CD4-positive, alpha-beta T cell (primary cell): ENCODE data around the gene RAB41. TPM values are rescaled to one million over a fixed set of nuclear protein-coding genes. Genes with fewer than 3 reads are reported as not detected.

Experiments used
- ATAC-seq: fragments of 200-7000 bp; cut with Tn5 transposase; one replicate; pipeline ENCODE4 v1.10.0; 2022; ENCODE audit warnings: mild to moderate bottlenecking; ENCODE audit not compliant: poor library complexity
- CTCF ChIA-PET: fragments of 350-600 bp; sonication (Branson Sonifier 250); formaldehyde crosslinking; loops from one replicate; lab custom pipeline; 2021; ENCODE audit warnings: antibody characterized with exemption, inconsistent platforms; lab: Charles Lee
- POLR2A ChIA-PET: fragments of 350-600 bp; sonication (Branson Sonifier 250); formaldehyde crosslinking; loops from one replicate; lab custom pipeline; 2021; ENCODE audit warnings: antibody characterized with exemption, inconsistent platforms; lab: Charles Lee
- DNase-seq, 14 experiments: peaks; one replicate each; pipeline ENCODE4 v3.0.0-alpha.2; 2013 to 2020; ENCODE audit warnings: mixed read lengths in 2 of 14
- H3K27ac ChIP-seq, 2 donors: one replicate each; pipeline versions ENCODE4 v1.5.1 to v1.7.0; 2013; ENCODE audit warnings: low read length in 2 of 2, low read depth in 1 of 2, mild to moderate bottlenecking in 1 of 2
- H3K27me3 ChIP-seq, 2 experiments: 1 replicate in 1 of 2; 2 replicates in 1 of 2; pipeline versions ENCODE4 v1.6.1 to v1.7.0; 2013; ENCODE audit warnings: low read length in 2 of 2, control low read depth in 1 of 2, mild to moderate bottlenecking in 1 of 2, moderate library complexity in 1 of 2; ENCODE audit not compliant: insufficient read depth in 2 of 2, control insufficient read depth in 1 of 2
- H3K36me3 ChIP-seq: one replicate; pipeline ENCODE4 v1.6.1; 2013; ENCODE audit warnings: low read length, control low read depth; ENCODE audit not compliant: insufficient read depth
- H3K4me1 ChIP-seq: one replicate; pipeline ENCODE4 v1.6.1; 2013; ENCODE audit warnings: low read length, control low read depth; ENCODE audit not compliant: insufficient read depth
- H3K4me3 ChIP-seq: one replicate; pipeline ENCODE4 v1.5.1; 2013; ENCODE audit warnings: mild to moderate bottlenecking, low read length, moderate library complexity
- H3K9me3 ChIP-seq, 2 experiments: 1 replicate in 1 of 2; 2 replicates in 1 of 2; pipeline versions ENCODE4 v1.6.1 to v1.7.0; 2013; ENCODE audit warnings: low read length in 2 of 2, mild to moderate bottlenecking in 2 of 2, control low read depth in 1 of 2, moderate library complexity in 1 of 2; ENCODE audit not compliant: control insufficient read depth in 1 of 2, insufficient read depth in 1 of 2
- H3K27ac Mint-ChIP-seq: one replicate; pipeline ENCODE4 v1.8.0; 2020; ENCODE audit warnings: mixed read lengths
- H3K27me3 Mint-ChIP-seq: one replicate; pipeline ENCODE4 v1.8.0; 2021; ENCODE audit warnings: mixed read lengths
- H3K36me3 Mint-ChIP-seq: one replicate; pipeline ENCODE4 v1.8.0; 2021; ENCODE audit warnings: low read depth, mixed read lengths
- H3K4me1 Mint-ChIP-seq: one replicate; pipeline ENCODE4 v1.8.0; 2021; ENCODE audit warnings: low read depth, mixed read lengths
- H3K4me3 Mint-ChIP-seq: one replicate; pipeline ENCODE4 v1.8.0; 2020; ENCODE audit warnings: mild to moderate bottlenecking, mixed read lengths
- H3K9me3 Mint-ChIP-seq: one replicate; pipeline ENCODE4 v1.8.0; 2020; ENCODE audit warnings: mixed read lengths
- CTCF ChIP-seq: fragments of 200-600 bp; IDR thresholded peaks from one replicate; pipeline ENCODE4 v1.8.0; 2022; ENCODE audit warnings: antibody characterized with exemption, mild to moderate bottlenecking
- intact Hi-C, 2 experiments: fragments of 100-400 bp; cut with DNase I in 1 of 2; cut with micrococcal nuclease in 1 of 2; formaldehyde crosslinking; loops; one replicate each; pipeline versions ENCODE4 v1.15.1 to v1.9.0; 2023 to 2025; cut with DNase I, micrococcal nuclease
- total RNA-seq, 174 experiments: library from RNA in 2 of 174; stranded (reverse) in 2 of 174; gene quantifications; one replicate each; pipeline ENCODE4 v1.2.3 and lab custom pipeline; 2021 to 2026

RAB41 gene
- total RNA-seq, 2 experiments from 2014 or later = not detected

- H3K36me3 Mint-ChIP-seq = peaks cover 8% of the 10 kb centered on the region
- H3K4me3 Mint-ChIP-seq = no peak overlapping the region
Measured at GRCh38 chrX:70252491-70252890, 29.5 kb upstream of the RAB41 start.

GRCh38 chrX:70253377-70254062, 28.5 kb upstream of the RAB41 start:
- no peak for TF ChIP-seq CTCF
- CTCF ChIA-PET = no interaction called here
- ATAC-seq (no peak), DNase-seq (no peak)
- Histone ChIP-seq H3K36me3 (no peaks in the 10 kb centered on the region), H3K4me1 (no peaks in the 10 kb centered on the region), H3K27ac (no peak overlapping the region), H3K9me3 (no peaks in the 10 kb centered on the region), H3K27me3 (no peaks in the 10 kb centered on the region), H3K4me3 (no peak overlapping the region)
- Mint-ChIP-seq H3K36me3 (peaks cover 8% of the 10 kb centered on the region), H3K27ac (no peak overlapping the region), H3K4me3 (no peak overlapping the region), H3K9me3 (no peaks in the 10 kb centered on the region), H3K27me3 (no peaks in the 10 kb centered on the region), H3K4me1 (no peaks in the 10 kb centered on the region)
- intact Hi-C loops = no loop called here
- POLR2A ChIA-PET = no interaction called here

More at GRCh38 chrX:70252491-70252890, 29.5 kb upstream of the RAB41 start:
- DNase-seq (no peak), ATAC-seq (no peak)
- Mint-ChIP-seq H3K27me3 (no peaks in the 10 kb centered on the region), H3K4me1 (no peaks in the 10 kb centered on the region), H3K9me3 (no peaks in the 10 kb centered on the region), H3K27ac (no peak overlapping the region)
- TF ChIP-seq CTCF = no peak
- Histone ChIP-seq H3K9me3 (no peaks in the 10 kb centered on the region), H3K4me3 (no peak overlapping the region), H3K27ac (no peak overlapping the region), H3K36me3 (no peaks in the 10 kb centered on the region), H3K4me1 (no peaks in the 10 kb centered on the region), H3K27me3 (no peaks in the 10 kb centered on the region)
- ChIA-PET POLR2A (no interaction called here), CTCF (no interaction called here)
- intact Hi-C loops = no loop called here

GRCh38 chrX:70254063-70254400, 27.9 kb upstream of the RAB41 start:
- Mint-ChIP-seq H3K27me3 (no peaks in the 10 kb centered on the region), H3K36me3 (peaks cover 8% of the 10 kb centered on the region), H3K4me3 (no peak overlapping the region), H3K4me1 (no peaks in the 10 kb centered on the region), H3K27ac (no peak overlapping the region), H3K9me3 (no peaks in the 10 kb centered on the region)
- ChIA-PET CTCF (no interaction called here), POLR2A (no interaction called here)
- Histone ChIP-seq H3K4me3 (no peak overlapping the region), H3K9me3 (no peaks in the 10 kb centered on the region), H3K27ac (no peak overlapping the region), H3K36me3 (no peaks in the 10 kb centered on the region), H3K4me1 (no peaks in the 10 kb centered on the region), H3K27me3 (no peaks in the 10 kb centered on the region)
- intact Hi-C loops = no loop called here
- no peak for ATAC-seq
- TF ChIP-seq CTCF = no peak
- DNase-seq = no peak
